ENCODE measurements around the gene BLOC1S6. TPM values are rescaled to one million over a fixed set of nuclear protein-coding genes. Genes with fewer than 3 reads are reported as not detected.

BLOC1S6 gene, protein sequence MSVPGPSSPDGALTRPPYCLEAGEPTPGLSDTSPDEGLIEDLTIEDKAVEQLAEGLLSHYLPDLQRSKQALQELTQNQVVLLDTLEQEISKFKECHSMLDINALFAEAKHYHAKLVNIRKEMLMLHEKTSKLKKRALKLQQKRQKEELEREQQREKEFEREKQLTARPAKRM
- total RNA-seq, result 87.2 and 92.4 TPM in 2 replicates

DNA sequence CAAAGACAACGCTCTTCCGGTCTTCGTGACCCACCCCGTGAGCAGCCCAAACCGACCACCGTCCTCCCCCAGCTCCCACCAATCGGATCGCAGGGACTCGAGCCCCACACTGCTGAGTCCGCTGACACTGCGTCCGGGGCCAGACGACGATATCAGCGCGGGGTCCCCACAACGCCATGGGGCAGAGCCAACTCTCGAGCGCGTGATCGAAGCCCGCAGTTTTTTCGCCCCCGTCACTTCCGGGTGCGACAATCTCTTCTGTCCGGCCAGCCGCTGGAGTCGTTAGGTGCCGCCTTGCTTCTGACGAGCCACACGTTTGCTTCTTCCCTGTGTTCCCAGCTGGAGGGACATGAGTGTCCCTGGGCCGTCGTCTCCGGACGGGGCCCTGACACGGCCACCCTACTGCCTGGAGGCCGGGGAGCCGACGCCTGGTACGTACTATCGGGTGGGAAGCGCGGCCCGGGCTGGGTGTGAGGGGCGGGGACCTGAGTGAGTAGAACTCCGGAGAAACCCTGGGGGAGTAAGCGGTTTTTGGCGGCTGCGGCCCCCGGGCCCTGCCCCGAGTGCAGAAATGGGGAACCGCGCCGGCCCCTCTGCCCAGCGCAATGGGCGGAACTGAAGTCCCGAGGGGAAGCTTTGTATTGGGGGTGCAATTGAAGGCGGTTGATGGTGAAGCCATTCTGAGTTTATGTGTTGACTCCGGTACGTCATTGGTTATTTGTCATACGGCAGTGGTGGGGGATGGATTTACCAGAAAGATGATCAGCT, at the start of gene BLOC1S6:
Gene BLOC1S6 (plus strand): TSS at position 285 of the 768 bp plus-strand sequence. CDS start 65 bp downstream, at position 350.

DNA sequence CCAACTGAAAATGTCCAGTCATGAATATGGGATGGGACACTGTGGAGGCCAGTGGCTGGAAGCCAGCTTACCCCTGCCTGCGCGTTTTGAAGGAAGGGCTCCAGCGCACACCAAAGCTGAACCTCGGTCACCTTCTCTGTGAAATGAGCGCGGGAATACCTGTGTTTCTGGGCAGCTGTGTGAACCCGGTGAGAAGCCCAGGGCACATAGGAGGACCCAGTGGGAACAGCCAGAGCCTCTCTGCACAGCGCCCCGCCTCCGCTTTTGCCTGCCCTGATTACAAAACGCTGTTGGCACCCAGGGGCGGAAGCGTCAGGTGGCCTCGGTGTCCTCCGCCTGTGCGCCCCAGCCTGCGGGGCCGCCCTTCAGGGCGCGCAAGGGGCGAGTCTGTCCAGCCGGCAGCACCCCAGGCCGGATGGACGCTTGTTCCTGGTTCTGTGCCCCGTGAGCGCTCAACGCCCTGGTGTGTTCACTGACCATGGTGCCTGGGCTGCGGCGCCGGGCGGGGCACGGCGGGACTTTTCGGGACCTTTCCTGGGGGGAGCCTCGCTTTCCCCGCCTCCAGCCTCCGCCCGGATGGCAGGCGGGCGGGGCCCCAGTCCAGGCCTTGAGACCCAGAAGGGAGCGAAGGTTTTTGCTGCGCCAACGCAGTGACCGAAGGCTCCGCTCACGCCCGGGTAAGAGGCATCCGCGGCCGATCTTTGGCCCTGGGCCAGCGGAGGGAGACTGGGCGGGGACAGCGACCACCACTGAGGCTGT, 47.4 kb downstream of the BLOC1S6 start, which contains the start of gene SQOR:
Gene SQOR (plus strand): TSS at position 598 of the 759 bp plus-strand sequence. CDS start 23,895 bp downstream, outside the sequence.

Other genes starting within 250 kb of the BLOC1S6 start
- 0.25 and 0.44 TPM in 2 replicates for gene GATM, start 208.8 kb upstream of the BLOC1S6 start, total RNA-seq
- gene SLC30A4, start 64.6 kb upstream of the BLOC1S6 start, total RNA-seq, result 7.1 and 11.9 TPM in 2 replicates
- gene SQOR, start 47.6 kb downstream of the BLOC1S6 start, total RNA-seq, result 73.7 and 86.0 TPM in 2 replicates